OCI-LY1 (cell line): ENCODE data around the gene ZFYVE28.

Experiments used
- H2AFZ ChIP-seq: fragments of 200-600 bp; sonication (generic), shearing (Covaris generic); 2 replicates; pipeline ENCODE4 v1.6.0; 2014; ENCODE audit warnings: antibody characterized with exemption, mild to moderate bottlenecking, low read length
- H3F3A ChIP-seq: fragments of 200-600 bp; sonication (generic), shearing (Covaris generic); 2 replicates; pipeline ENCODE4 v1.6.0; 2014; ENCODE audit warnings: mild to moderate bottlenecking, antibody characterized with exemption, low read length, moderate library complexity; ENCODE audit not compliant: insufficient read depth
- H3K27ac ChIP-seq: fragments of 200-600 bp; sonication (generic); 2 replicates; pipeline ENCODE4 v1.5.1; 2014; ENCODE audit warnings: low read length, mixed run types, mild to moderate bottlenecking, low read depth; ENCODE audit not compliant: poor library complexity, severe bottlenecking
- H3K27me3 ChIP-seq: fragments of 200-600 bp; sonication (generic); 2 replicates; pipeline ENCODE4 v1.6.0; 2014; ENCODE audit warnings: antibody characterized with exemption, mild to moderate bottlenecking, low read length, moderate library complexity; ENCODE audit not compliant: insufficient read depth
- H3K36me3 ChIP-seq: fragments of 200-600 bp; sonication (generic); 2 replicates; pipeline ENCODE4 v1.6.1; 2014; ENCODE audit warnings: mild to moderate bottlenecking, antibody characterized with exemption, low read length, moderate library complexity, mixed read lengths; ENCODE audit not compliant: insufficient read depth
- H3K4me1 ChIP-seq: fragments of 200-600 bp; sonication (generic); 2 replicates; pipeline ENCODE4 v1.5.1; 2014; ENCODE audit warnings: mild to moderate bottlenecking, low read length, moderate library complexity; ENCODE audit not compliant: insufficient read depth, severe bottlenecking
- H3K4me2 ChIP-seq: fragments of 200-600 bp; sonication (generic), shearing (Covaris generic); 2 replicates; pipeline ENCODE4 v1.6.1; 2014; ENCODE audit warnings: low read length
- H3K4me3 ChIP-seq: fragments of 200-600 bp; sonication (generic); 2 replicates; pipeline ENCODE4 v1.5.1; 2014; ENCODE audit warnings: low read length, low read depth, mild to moderate bottlenecking, mixed read lengths; ENCODE audit not compliant: poor library complexity, severe bottlenecking
- H3K79me2 ChIP-seq: fragments of 200-600 bp; shearing (Covaris generic); 2 replicates; pipeline ENCODE4 v1.6.1; 2016; ENCODE audit warnings: mixed run types, low read length, mixed read lengths; ENCODE audit not compliant: insufficient read depth
- H3K9ac ChIP-seq: fragments of 200-600 bp; sonication (generic), shearing (Covaris generic); 2 replicates; pipeline ENCODE4 v1.6.1; 2014; ENCODE audit warnings: mild to moderate bottlenecking, low read length, mixed read lengths
- H3K9me2 ChIP-seq: fragments of 200-600 bp; sonication (generic), shearing (Covaris generic); 2 replicates; pipeline ENCODE4 v1.6.1; 2014; ENCODE audit warnings: low read depth, mild to moderate bottlenecking, low read length, mixed read lengths
- H3K9me3 ChIP-seq: fragments of 200-600 bp; shearing (Covaris generic); 2 replicates; pipeline ENCODE4 v1.6.1; 2014; ENCODE audit warnings: low read length, mixed read lengths
- H4K20me1 ChIP-seq: fragments of 200-600 bp; sonication (generic), shearing (Covaris generic); 2 replicates; pipeline ENCODE4 v1.6.0; 2016; ENCODE audit warnings: mild to moderate bottlenecking, low read length; ENCODE audit not compliant: insufficient read depth
- EZH2 ChIP-seq: fragments of 200-600 bp; sonication (generic), shearing (Covaris generic); IDR thresholded peaks from 2 replicates; pipeline ENCODE4 v1.8.0; 2017; ENCODE audit warnings: borderline replicate concordance, mixed run types, mild to moderate bottlenecking, antibody characterized with exemption, low read length, moderate library complexity, mixed read lengths
- TF ChIP-seq, protein P1 (sequence below): fragments of 200-600 bp; sonication (generic), shearing (Covaris generic); IDR thresholded peaks from 2 replicates; pipeline ENCODE4 v1.5.1; 2017; ENCODE audit warnings: mild to moderate bottlenecking, antibody characterized with exemption, low read length, moderate library complexity, mixed read lengths

Gene ZFYVE28

DNA sequence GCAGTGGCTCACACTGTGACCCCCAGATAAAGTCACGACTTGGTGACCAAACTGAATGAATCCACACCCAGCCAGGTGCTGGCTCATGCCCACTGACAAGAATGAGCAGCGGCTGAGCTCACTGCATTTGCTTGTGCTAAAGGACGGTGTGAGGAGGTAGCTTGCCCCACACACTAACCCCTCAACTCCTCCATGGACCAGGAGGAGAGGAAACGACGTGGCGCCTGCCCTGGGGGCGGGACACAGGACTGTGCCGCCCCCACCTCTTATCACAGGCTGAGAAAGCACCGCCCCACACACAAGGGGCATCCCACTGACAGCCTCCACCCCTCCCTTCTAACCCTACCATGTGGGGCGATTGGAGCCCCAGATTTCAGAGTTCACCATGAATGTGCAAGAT lies 43.0 kb downstream of the ZFYVE28 start:
- no peak for TF ChIP-seq EZH2
- TF ChIP-seq, protein P1, sequence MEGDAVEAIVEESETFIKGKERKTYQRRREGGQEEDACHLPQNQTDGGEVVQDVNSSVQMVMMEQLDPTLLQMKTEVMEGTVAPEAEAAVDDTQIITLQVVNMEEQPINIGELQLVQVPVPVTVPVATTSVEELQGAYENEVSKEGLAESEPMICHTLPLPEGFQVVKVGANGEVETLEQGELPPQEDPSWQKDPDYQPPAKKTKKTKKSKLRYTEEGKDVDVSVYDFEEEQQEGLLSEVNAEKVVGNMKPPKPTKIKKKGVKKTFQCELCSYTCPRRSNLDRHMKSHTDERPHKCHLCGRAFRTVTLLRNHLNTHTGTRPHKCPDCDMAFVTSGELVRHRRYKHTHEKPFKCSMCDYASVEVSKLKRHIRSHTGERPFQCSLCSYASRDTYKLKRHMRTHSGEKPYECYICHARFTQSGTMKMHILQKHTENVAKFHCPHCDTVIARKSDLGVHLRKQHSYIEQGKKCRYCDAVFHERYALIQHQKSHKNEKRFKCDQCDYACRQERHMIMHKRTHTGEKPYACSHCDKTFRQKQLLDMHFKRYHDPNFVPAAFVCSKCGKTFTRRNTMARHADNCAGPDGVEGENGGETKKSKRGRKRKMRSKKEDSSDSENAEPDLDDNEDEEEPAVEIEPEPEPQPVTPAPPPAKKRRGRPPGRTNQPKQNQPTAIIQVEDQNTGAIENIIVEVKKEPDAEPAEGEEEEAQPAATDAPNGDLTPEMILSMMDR, result no peak
- no peaks in the 10 kb centered on the region for H3K9me3 ChIP-seq

DNA sequence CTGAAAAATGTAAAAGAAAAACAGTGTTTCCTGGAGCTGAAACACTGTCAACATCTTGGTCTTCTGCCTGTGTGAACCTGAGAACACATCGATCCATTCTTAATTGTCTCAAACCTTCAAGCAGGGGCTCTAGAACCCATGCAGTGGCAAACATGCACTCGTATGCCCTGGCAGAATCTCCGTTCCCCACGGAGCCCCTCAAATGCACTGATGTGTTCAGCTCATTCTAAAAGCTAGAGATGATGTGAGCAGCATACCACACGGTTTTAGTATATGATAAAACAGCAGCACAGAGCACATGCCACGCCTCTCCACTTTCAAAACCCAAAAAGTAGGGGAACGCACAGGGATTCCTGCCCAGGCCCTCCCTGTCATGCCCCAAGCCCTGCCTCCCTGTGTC lies 44.9 kb downstream of the ZFYVE28 start:
- Histone ChIP-seq H3K9ac (no peak overlapping the region), H3K4me2 (no peak overlapping the region), H3K4me1 (no peaks in the 10 kb centered on the region), H3F3A (no peaks in the 10 kb centered on the region), H3K9me2 (no peaks in the 10 kb centered on the region), H3K27me3 (no peaks in the 10 kb centered on the region), H3K9me3 (no peaks in the 10 kb centered on the region), H4K20me1 (no peaks in the 10 kb centered on the region), H3K27ac (no peak overlapping the region), H3K36me3 (no peaks in the 10 kb centered on the region), H3K79me2 (no peaks in the 10 kb centered on the region), H2AFZ (no peak overlapping the region), H3K4me3 (no peak overlapping the region)
- TF ChIP-seq, protein P1, result no peak
- TF ChIP-seq EZH2, result no peak

More for the DNA sequence above, 43.0 kb downstream of the ZFYVE28 start:
- Histone ChIP-seq H3F3A (no peaks in the 10 kb centered on the region), H3K27ac (no peak overlapping the region), H3K4me1 (no peaks in the 10 kb centered on the region), H4K20me1 (no peaks in the 10 kb centered on the region), H2AFZ (no peak overlapping the region), H3K79me2 (no peaks in the 10 kb centered on the region), H3K27me3 (no peaks in the 10 kb centered on the region), H3K9ac (no peak overlapping the region), H3K36me3 (no peaks in the 10 kb centered on the region), H3K4me2 (no peak overlapping the region), H3K4me3 (no peak overlapping the region), H3K9me2 (no peaks in the 10 kb centered on the region)

DNA sequence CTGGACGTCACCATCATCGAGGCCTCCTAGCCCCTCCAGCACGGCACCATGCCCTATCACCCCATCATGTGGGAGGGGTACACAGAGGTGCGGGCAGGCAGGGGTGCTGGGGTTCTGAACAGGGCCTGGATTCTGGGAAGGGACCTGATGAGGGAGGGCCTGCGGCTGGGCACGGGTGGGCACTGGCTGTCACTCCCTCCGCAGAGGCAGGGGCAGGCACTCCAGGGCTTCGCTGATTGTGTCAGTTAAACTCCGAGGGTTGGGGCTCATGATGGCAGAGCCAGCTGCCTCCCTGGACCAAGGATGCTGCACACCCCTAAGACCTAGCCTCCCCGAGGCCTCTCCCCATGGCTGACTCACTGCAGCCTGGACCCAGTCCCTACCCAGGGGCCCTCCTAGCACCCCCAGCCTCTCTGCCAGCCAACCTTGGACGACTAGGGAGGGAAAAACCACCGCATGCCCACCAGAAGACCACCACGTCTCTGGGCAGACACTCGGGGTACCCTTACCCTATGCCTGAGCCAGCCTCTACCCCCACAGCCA lies 45.9 kb downstream of the ZFYVE28 start:
- Histone ChIP-seq H3K4me1 (no peaks in the 10 kb centered on the region), H3K9me3 (no peaks in the 10 kb centered on the region), H3K4me2 (no peak overlapping the region), H2AFZ (no peak overlapping the region), H3K27ac (no peak overlapping the region), H3K9me2 (no peaks in the 10 kb centered on the region), H4K20me1 (no peaks in the 10 kb centered on the region), H3K79me2 (no peaks in the 10 kb centered on the region), H3K27me3 (no peaks in the 10 kb centered on the region), H3K4me3 (no peak overlapping the region), H3K36me3 (no peaks in the 10 kb centered on the region), H3F3A (no peaks in the 10 kb centered on the region), H3K9ac (no peak overlapping the region)
- TF ChIP-seq, protein P1, result no peak
